Measurements from ENCODE around the gene TIMD4.
"Not testable (repeated sequence)": the region's sequence is repeated elsewhere in the genome, so short reads cannot be mapped to it uniquely, and the experiment has no call there.

The TIMD4 gene

GRCh38 chr5:156963125-156963524 lies at the start of gene TIMD4:
TIMD4 (minus strand) TSS chr5:156963226; CDS start chr5:156963198, 28 bp downstream.
- no peak for TF ChIP-seq POLR2A (IDR thresholded peaks at IDR 0.05; ENCODE audit: low read depth, low read length)
- DNase-seq (ENCODE audit: insufficient read length, low spot score): no peak
- FAIRE-seq: no peak

- no peak for FAIRE-seq
- no peak for DNase-seq (ENCODE audit: insufficient read length, low spot score)
- TF ChIP-seq POLR2A (IDR thresholded peaks at IDR 0.05; ENCODE audit: low read depth, low read length): no peak
These were observed 43.2 kb upstream of the TIMD4 start for GRCh38 chr5:157006262-157006661.

GRCh38 chr5:157004893-157005551 lies 42.0 kb upstream of the TIMD4 start:
- DNase-seq (ENCODE audit: insufficient read length, low spot score): no peak
- FAIRE-seq: no peak
- no peak for TF ChIP-seq POLR2A (IDR thresholded peaks at IDR 0.05; ENCODE audit: low read depth, low read length)

- FAIRE-seq: no peak
- no peak for TF ChIP-seq POLR2A (IDR thresholded peaks at IDR 0.05; ENCODE audit: low read depth, low read length)
- DNase-seq (ENCODE audit: insufficient read length, low spot score): no peak
These were observed 28.7 kb upstream of the TIMD4 start for GRCh38 chr5:156991714-156992113.

- DNase-seq (ENCODE audit: insufficient read length, low spot score) (no peak), FAIRE-seq (no peak)
These were observed 21.0 kb upstream of the TIMD4 start for GRCh38 chr5:156984064-156984463.

GRCh38 chr5:156981481-156981880 lies 18.5 kb upstream of the TIMD4 start:
- no peak for FAIRE-seq

More at GRCh38 chr5:156984064-156984463, 21.0 kb upstream of the TIMD4 start:
- no peak for TF ChIP-seq POLR2A (IDR thresholded peaks at IDR 0.05; ENCODE audit: low read depth, low read length)

GRCh38 chr5:156974328-156974727 lies 11.3 kb upstream of the TIMD4 start:
- FAIRE-seq (no peak), DNase-seq (ENCODE audit: insufficient read length, low spot score) (no peak)
- TF ChIP-seq POLR2A (IDR thresholded peaks at IDR 0.05; ENCODE audit: low read depth, low read length): no peak

More at GRCh38 chr5:156981481-156981880, 18.5 kb upstream of the TIMD4 start:
- no peak for TF ChIP-seq POLR2A (IDR thresholded peaks at IDR 0.05; ENCODE audit: low read depth, low read length)
- DNase-seq (ENCODE audit: insufficient read length, low spot score): no peak

- no peak for DNase-seq (ENCODE audit: insufficient read length, low spot score)
- TF ChIP-seq POLR2A (IDR thresholded peaks at IDR 0.05; ENCODE audit: low read depth, low read length): no peak
- no peak for FAIRE-seq
These were observed 9.0 kb upstream of the TIMD4 start for GRCh38 chr5:156971848-156972525.

- TF ChIP-seq POLR2A (IDR thresholded peaks at IDR 0.05; ENCODE audit: low read depth, low read length): no peak
- FAIRE-seq (no peak), DNase-seq (ENCODE audit: insufficient read length, low spot score) (no peak)
These were observed 8.4 kb upstream of the TIMD4 start for GRCh38 chr5:156971415-156971814.

- not testable (repeated sequence) for FAIRE-seq; DNase-seq (ENCODE audit: insufficient read length, low spot score)
These were observed 4.4 kb upstream of the TIMD4 start for GRCh38 chr5:156967386-156967785.

- FAIRE-seq: no peak
- DNase-seq (ENCODE audit: insufficient read length, low spot score): no peak
- no peak for TF ChIP-seq POLR2A (IDR thresholded peaks at IDR 0.05; ENCODE audit: low read depth, low read length)
These were observed 6.7 kb downstream of the TIMD4 start for GRCh38 chr5:156956321-156956720.

GRCh38 chr5:156951359-156951758 lies 11.7 kb downstream of the TIMD4 start:
- DNase-seq (ENCODE audit: insufficient read length, low spot score) (no peak), FAIRE-seq (no peak)
- TF ChIP-seq POLR2A (IDR thresholded peaks at IDR 0.05; ENCODE audit: low read depth, low read length): no peak

GRCh38 chr5:156950716-156951115 lies 12.3 kb downstream of the TIMD4 start:
- no peak for DNase-seq (ENCODE audit: insufficient read length, low spot score)
- no peak for TF ChIP-seq POLR2A (IDR thresholded peaks at IDR 0.05; ENCODE audit: low read depth, low read length)
- FAIRE-seq: no peak

- DNase-seq (ENCODE audit: insufficient read length, low spot score) (no peak), FAIRE-seq (no peak)
- TF ChIP-seq POLR2A (IDR thresholded peaks at IDR 0.05; ENCODE audit: low read depth, low read length): no peak
These were observed 13.6 kb downstream of the TIMD4 start for GRCh38 chr5:156949424-156949823.

GRCh38 chr5:156947925-156948324 lies 15.1 kb downstream of the TIMD4 start:
- TF ChIP-seq POLR2A (IDR thresholded peaks at IDR 0.05; ENCODE audit: low read depth, low read length): no peak
- DNase-seq (ENCODE audit: insufficient read length, low spot score) (no peak), FAIRE-seq (no peak)

Measured in H54 (cell line).